Smooth muscle cell (in vitro differentiated cells): Measurements from ENCODE around the gene ALG10B. TPM values are rescaled to one million over a fixed set of nuclear protein-coding genes. Genes with fewer than 3 reads are reported as not detected.
"Not testable (repeated sequence)": the region's sequence is repeated elsewhere in the genome, so short reads cannot be mapped to it uniquely, and the experiment has no call there.

Experiments used
- DNase-seq: peaks from one replicate; lab custom pipeline; 2025; ENCODE audit not compliant: unreplicated experiment; lab: John Stamatoyannopoulos, UW
- H2AFZ ChIP-seq: fragments of 200-600 bp; sonication (generic); 2 replicates; pipeline ENCODE4 v1.6.0; 2016; ENCODE audit warnings: antibody characterized with exemption, low read depth, mild to moderate bottlenecking
- H3F3A ChIP-seq: fragments of 200-600 bp; sonication (generic); 2 replicates; pipeline ENCODE4 v1.6.0; 2017; ENCODE audit warnings: antibody characterized with exemption, low read depth
- H3K27ac ChIP-seq: fragments of 200-600 bp; sonication (generic); 2 replicates; pipeline ENCODE4 v1.5.1; 2016; ENCODE audit warnings: low read depth, mild to moderate bottlenecking
- H3K27me3 ChIP-seq: fragments of 200-600 bp; sonication (generic); 2 replicates; pipeline ENCODE4 v1.6.1; 2016; ENCODE audit warnings: low read depth, mild to moderate bottlenecking
- H3K36me3 ChIP-seq: fragments of 200-600 bp; sonication (generic); 2 replicates; pipeline ENCODE4 v1.5.1; 2016; ENCODE audit warnings: low read depth
- H3K4me1 ChIP-seq: fragments of 200-600 bp; sonication (generic); 2 replicates; pipeline ENCODE4 v1.5.1; 2016; ENCODE audit warnings: low read depth
- H3K4me2 ChIP-seq: fragments of 200-600 bp; sonication (generic); 2 replicates; pipeline ENCODE4 v1.6.0; 2016; ENCODE audit warnings: mild to moderate bottlenecking
- H3K4me3 ChIP-seq: fragments of 200-600 bp; sonication (generic); 2 replicates; pipeline ENCODE4 v1.5.1; 2016; ENCODE audit warnings: mild to moderate bottlenecking
- H3K79me2 ChIP-seq: fragments of 200-600 bp; sonication (generic); 2 replicates; pipeline ENCODE4 v1.6.0; 2016; ENCODE audit warnings: low read depth, mild to moderate bottlenecking
- H3K9ac ChIP-seq: fragments of 200-600 bp; sonication (generic); 2 replicates; pipeline ENCODE4 v1.6.0; 2016; ENCODE audit warnings: low read depth
- H3K9me3 ChIP-seq: fragments of 200-600 bp; sonication (generic); replicated peaks from 2 replicates; pipeline ENCODE4 v1.5.1; 2016; ENCODE audit warnings: low read depth
- H4K20me1 ChIP-seq: fragments of 200-600 bp; sonication (generic); 2 replicates; pipeline ENCODE4 v1.6.0; 2016; ENCODE audit warnings: low read depth
- CTCF ChIP-seq: fragments of 200-600 bp; sonication (generic); IDR thresholded peaks from 2 replicates; pipeline ENCODE4 v1.5.1; 2017; ENCODE audit warnings: borderline replicate concordance, mild to moderate bottlenecking, antibody characterized with exemption; ENCODE audit not compliant: insufficient read depth, poor library complexity, severe bottlenecking
- WGBS: methylation state at CpG from one replicate; pipeline ENCODE4 v1.1.7; 2016; ENCODE audit warnings: low lambda C conversion rate; 5-methylcytosine and 5-hydroxymethylcytosine counted together
- polyA plus RNA-seq: library from polyadenylated mRNA; unstranded; fragments of >200 nt; fragmentation: Nextera tagmentation; extraction: Ambion mirVana; gene quantifications from 2 replicates; pipeline ENCODE4 v1.2.1, GENCODE V29; 2016
- total RNA-seq: library from RNA; depleted of rRNA; stranded (reverse); fragments of >200 nt; gene quantifications from 2 replicates; pipeline ENCODE4 v1.2.3, GENCODE V29; 2014

Gene ALG10B
- total and polyA plus RNA-seq, 2 experiments from 2014 or later = 0.42 to 11.5 TPM

DNA sequence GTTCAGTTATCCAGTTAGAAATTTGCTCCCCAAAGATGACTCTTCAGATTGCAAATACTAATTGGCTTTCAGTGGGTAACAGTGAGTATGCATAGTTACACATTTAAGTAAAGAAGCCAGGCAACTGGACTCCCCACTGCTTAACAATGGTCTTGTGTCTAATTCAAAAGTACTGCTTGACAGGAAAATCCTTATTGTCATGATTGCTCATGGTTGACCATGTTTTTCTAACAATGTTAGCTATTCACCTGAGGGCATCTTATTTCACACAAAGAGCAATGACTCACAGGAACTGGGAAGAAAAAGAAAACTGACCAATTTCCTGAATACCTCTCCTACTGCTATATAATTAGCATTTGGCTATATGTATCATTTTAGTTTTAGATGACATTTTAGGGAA lies 33.7 kb upstream of the ALG10B start:
- Histone ChIP-seq H3K9me3 (peaks cover 3% of the 10 kb centered on the region), H3K36me3 (no peaks in the 10 kb centered on the region), H3K79me2 (no peaks in the 10 kb centered on the region), H3K9ac (no peak overlapping the region), H3K4me3 (no peak overlapping the region), H3K27me3 (no peaks in the 10 kb centered on the region), H3F3A (no peaks in the 10 kb centered on the region), H2AFZ (no peak overlapping the region), H3K4me1 (no peaks in the 10 kb centered on the region), H3K27ac (no peak overlapping the region), H3K4me2 (no peak overlapping the region), H4K20me1 (no peaks in the 10 kb centered on the region)
- no peak for DNase-seq
- TF ChIP-seq CTCF = no peak

DNA sequence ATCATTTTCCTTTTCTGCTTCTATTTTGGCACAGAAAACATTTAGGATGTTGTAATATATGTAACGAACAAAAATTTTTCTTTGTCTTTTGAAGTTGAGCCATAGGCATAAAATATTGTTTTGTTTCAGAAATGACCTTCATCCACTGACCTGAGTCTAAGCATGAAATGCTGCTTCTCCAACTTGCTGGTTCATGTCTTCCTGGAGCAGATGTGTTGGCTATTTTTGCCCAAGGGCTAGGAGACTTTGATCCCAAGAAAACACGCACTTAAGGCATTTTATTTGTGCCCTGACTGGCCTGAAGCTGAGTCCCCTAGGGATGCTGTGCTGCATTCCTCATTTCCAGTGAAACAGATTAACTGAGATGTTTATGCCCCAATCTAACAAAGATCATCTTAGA lies 27.2 kb upstream of the ALG10B start:
- Histone ChIP-seq H3K4me1 (no peaks in the 10 kb centered on the region), H3F3A (no peaks in the 10 kb centered on the region), H4K20me1 (no peaks in the 10 kb centered on the region), H3K9ac (no peak overlapping the region), H3K27me3 (no peaks in the 10 kb centered on the region), H3K79me2 (no peaks in the 10 kb centered on the region), H3K4me3 (no peak overlapping the region), H3K4me2 (no peak overlapping the region), H3K9me3 (no peaks in the 10 kb centered on the region), H3K36me3 (no peaks in the 10 kb centered on the region), H3K27ac (no peak overlapping the region), H2AFZ (no peak overlapping the region)
- WGBS = 58% methylated on average over 2 of the region's 2 CpGs
- DNase-seq = no peak
- no peak for TF ChIP-seq CTCF

GRCh38 chr12:38291160-38291559 lies 25.4 kb upstream of the ALG10B start:
- H3K36me3 ChIP-seq = no peaks in the 10 kb centered on the region
- TF ChIP-seq CTCF = no peak
- WGBS = 69% methylated on average over 4 of the region's 4 CpGs

DNA sequence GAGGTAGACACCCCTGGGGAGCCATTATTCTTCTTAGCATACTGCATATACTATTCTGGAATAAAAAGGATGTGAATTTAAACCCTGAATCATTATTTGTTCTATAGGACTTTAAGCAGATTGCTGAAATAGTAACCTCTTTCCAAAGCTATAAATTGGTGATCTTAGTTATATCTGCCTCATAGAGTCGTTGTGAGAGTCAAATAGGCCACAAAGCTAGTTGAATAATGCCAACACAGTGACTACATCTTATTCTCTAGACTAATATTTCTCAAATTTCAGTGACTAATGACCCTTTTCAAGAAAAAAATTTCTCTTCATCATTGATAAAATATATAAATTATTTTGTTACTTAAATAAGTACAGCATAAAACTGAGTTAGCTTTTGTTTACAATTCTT lies 13.6 kb upstream of the ALG10B start:
- not testable (repeated sequence) for H3K9me3 ChIP-seq, H3K79me2 ChIP-seq, H2AFZ ChIP-seq, H3K4me2 ChIP-seq, H3K27ac ChIP-seq, H4K20me1 ChIP-seq, H3F3A ChIP-seq, H3K9ac ChIP-seq, H3K4me3 ChIP-seq, H3K27me3 ChIP-seq, H3K4me1 ChIP-seq, H3K36me3 ChIP-seq, DNase-seq
- 6% methylated on average over 1 of the region's 1 CpG for WGBS

More at GRCh38 chr12:38291160-38291559, 25.4 kb upstream of the ALG10B start:
- Histone ChIP-seq H3F3A (no peaks in the 10 kb centered on the region), H3K9me3 (no peaks in the 10 kb centered on the region), H2AFZ (no peak overlapping the region), H3K27me3 (no peaks in the 10 kb centered on the region), H3K79me2 (no peaks in the 10 kb centered on the region), H4K20me1 (no peaks in the 10 kb centered on the region), H3K27ac (no peak overlapping the region), H3K4me3 (no peak overlapping the region), H3K4me2 (no peak overlapping the region), H3K4me1 (no peaks in the 10 kb centered on the region), H3K9ac (no peak overlapping the region)
- no peak for DNase-seq

GRCh38 chr12:38321966-38322365 lies 5.4 kb downstream of the ALG10B start:
- not testable (repeated sequence) for DNase-seq, H3K4me1 ChIP-seq, H3K79me2 ChIP-seq, H3K9ac ChIP-seq, H3K4me2 ChIP-seq, H3F3A ChIP-seq, H3K9me3 ChIP-seq, H3K4me3 ChIP-seq, H2AFZ ChIP-seq, H4K20me1 ChIP-seq, H3K36me3 ChIP-seq, H3K27me3 ChIP-seq
- peak overlapping the region; percentile 23 for H3K27ac ChIP-seq
- 40% methylated on average over 2 of the region's 2 CpGs for WGBS
